Measurements from ENCODE around the gene CIRBP. TPM values are rescaled to one million over a fixed set of nuclear protein-coding genes. Genes with fewer than 3 reads are reported as not detected.

Gene CIRBP
- total RNA-seq, 1 donor from 2014 or later = 403 TPM

GRCh38 chr19:1276628-1277022 lies 7.5 kb downstream of the CIRBP start:
- DNase-seq (ENCODE audit: low read depth) = no peak
- peaks cover 7% of the 10 kb centered on the region for H3K36me3 ChIP-seq (ENCODE audit: control insufficient read depth, insufficient read depth, low read length)
- H3K4me3 ChIP-seq (ENCODE audit: low read depth, low read length) = no peak overlapping the region
- TF ChIP-seq CTCF (IDR thresholded peaks at IDR 0.05; ENCODE audit: insufficient read depth, low read length, poor library complexity, severe bottlenecking) = no peak
- no peaks in the 10 kb centered on the region for H3K27me3 ChIP-seq (ENCODE audit: control insufficient read depth, insufficient read depth, low read length)

- TF ChIP-seq CTCF (IDR thresholded peaks at IDR 0.05; ENCODE audit: insufficient read depth, low read length, poor library complexity, severe bottlenecking) = no peak
- DNase-seq (ENCODE audit: low read depth) = no peak
- Histone ChIP-seq H3K27me3 (ENCODE audit: control insufficient read depth, insufficient read depth, low read length) (no peaks in the 10 kb centered on the region), H3K36me3 (ENCODE audit: control insufficient read depth, insufficient read depth, low read length) (peaks cover 5% of the 10 kb centered on the region), H3K4me3 (ENCODE audit: low read depth, low read length) (no peak overlapping the region)
Measured at GRCh38 chr19:1277061-1277460, 7.9 kb downstream of the CIRBP start.

GRCh38 chr19:1278074-1278473 lies 8.9 kb downstream of the CIRBP start:
- no peak overlapping the region for H3K4me3 ChIP-seq (ENCODE audit: low read depth, low read length)
- H3K27me3 ChIP-seq (ENCODE audit: control insufficient read depth, insufficient read depth, low read length) = peaks cover 4% of the 10 kb centered on the region
- no peak for TF ChIP-seq CTCF (IDR thresholded peaks at IDR 0.05; ENCODE audit: insufficient read depth, low read length, poor library complexity, severe bottlenecking)
- H3K36me3 ChIP-seq (ENCODE audit: control insufficient read depth, insufficient read depth, low read length) = peaks cover 3% of the 10 kb centered on the region
- no peak for DNase-seq (ENCODE audit: low read depth)

- peaks cover 13% of the 10 kb centered on the region for H3K27me3 ChIP-seq (ENCODE audit: control insufficient read depth, insufficient read depth, low read length)
- no peak for TF ChIP-seq CTCF (IDR thresholded peaks at IDR 0.05; ENCODE audit: insufficient read depth, low read length, poor library complexity, severe bottlenecking)
- no peak for DNase-seq (ENCODE audit: low read depth)
- H3K36me3 ChIP-seq (ENCODE audit: control insufficient read depth, insufficient read depth, low read length) = peaks cover 3% of the 10 kb centered on the region
- no peak overlapping the region for H3K4me3 ChIP-seq (ENCODE audit: low read depth, low read length)
Measured at GRCh38 chr19:1278713-1279660, 9.9 kb downstream of the CIRBP start.

GRCh38 chr19:1279782-1280341 lies 10.7 kb downstream of the CIRBP start:
- peak; percentile 97 for TF ChIP-seq CTCF (IDR thresholded peaks at IDR 0.05; ENCODE audit: insufficient read depth, low read length, poor library complexity, severe bottlenecking)
- no peaks in the 10 kb centered on the region for H3K36me3 ChIP-seq (ENCODE audit: control insufficient read depth, insufficient read depth, low read length)
- H3K4me3 ChIP-seq (ENCODE audit: low read depth, low read length) = no peak overlapping the region
- peaks cover 22% of the 10 kb centered on the region for H3K27me3 ChIP-seq (ENCODE audit: control insufficient read depth, insufficient read depth, low read length)
- no peak for DNase-seq (ENCODE audit: low read depth)
